ENCODE data around the gene ELFN2. TPM values are rescaled to one million over a fixed set of nuclear protein-coding genes. Genes with fewer than 3 reads are reported as not detected.

ELFN2 gene
- total RNA-seq, 2 donors from 2014 or later = not detected

DNA sequence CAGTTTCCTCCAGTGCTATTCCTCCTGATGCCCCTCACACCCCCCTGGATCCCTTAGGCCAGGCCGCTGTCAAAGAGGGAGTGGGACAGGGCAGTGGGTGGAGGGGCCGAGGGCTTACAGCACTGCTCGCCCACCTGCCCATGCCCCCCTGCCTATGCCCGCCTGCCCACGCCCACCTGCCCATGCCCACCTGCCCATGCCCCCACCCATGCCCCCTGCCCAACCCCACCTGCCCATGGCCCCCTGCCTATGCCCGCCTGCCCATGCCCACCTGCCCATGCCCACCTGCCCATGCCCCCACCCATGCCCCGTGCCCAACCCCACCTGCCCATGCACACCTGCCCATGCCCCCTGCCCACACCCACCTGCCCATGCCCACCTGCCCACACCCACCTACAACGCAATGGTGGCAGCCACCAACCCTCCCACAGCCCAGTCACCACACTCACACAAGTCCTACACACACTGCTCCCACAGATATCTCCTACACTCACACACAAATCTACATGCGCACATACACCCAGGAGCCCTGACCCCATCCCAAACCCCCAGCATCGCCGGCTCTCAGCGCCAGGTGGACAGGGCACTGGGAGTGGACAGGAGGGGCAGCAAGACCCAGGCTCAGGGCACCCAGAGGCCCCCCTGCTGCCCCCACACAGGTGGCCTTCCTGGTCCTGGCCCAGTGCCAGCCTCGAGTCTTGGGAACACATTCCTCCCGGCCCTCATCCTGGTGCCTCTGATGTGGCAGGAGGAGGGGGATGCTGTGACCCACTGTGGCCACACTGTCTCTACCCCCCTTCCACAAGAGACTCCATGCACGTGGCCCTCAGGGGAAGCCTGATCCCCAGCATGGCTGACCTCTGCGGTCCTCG, 83.2 kb downstream of the ELFN2 start:
- TF ChIP-seq, protein P1, sequence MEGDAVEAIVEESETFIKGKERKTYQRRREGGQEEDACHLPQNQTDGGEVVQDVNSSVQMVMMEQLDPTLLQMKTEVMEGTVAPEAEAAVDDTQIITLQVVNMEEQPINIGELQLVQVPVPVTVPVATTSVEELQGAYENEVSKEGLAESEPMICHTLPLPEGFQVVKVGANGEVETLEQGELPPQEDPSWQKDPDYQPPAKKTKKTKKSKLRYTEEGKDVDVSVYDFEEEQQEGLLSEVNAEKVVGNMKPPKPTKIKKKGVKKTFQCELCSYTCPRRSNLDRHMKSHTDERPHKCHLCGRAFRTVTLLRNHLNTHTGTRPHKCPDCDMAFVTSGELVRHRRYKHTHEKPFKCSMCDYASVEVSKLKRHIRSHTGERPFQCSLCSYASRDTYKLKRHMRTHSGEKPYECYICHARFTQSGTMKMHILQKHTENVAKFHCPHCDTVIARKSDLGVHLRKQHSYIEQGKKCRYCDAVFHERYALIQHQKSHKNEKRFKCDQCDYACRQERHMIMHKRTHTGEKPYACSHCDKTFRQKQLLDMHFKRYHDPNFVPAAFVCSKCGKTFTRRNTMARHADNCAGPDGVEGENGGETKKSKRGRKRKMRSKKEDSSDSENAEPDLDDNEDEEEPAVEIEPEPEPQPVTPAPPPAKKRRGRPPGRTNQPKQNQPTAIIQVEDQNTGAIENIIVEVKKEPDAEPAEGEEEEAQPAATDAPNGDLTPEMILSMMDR (IDR thresholded peaks at IDR 0.05) = no peak
- no peak for DNase-seq (ENCODE audit: low spot score)
- H3K27ac ChIP-seq = no peak overlapping the region
- no peaks in the 10 kb centered on the region for H3K27me3 ChIP-seq
- H3K4me1 ChIP-seq = peaks cover 0 to 8% of the 10 kb centered on the region in 2 donors
- no peaks in the 10 kb centered on the region for H3K9me3 ChIP-seq
- no peak overlapping the region for H3K4me3 ChIP-seq
- H3K36me3 ChIP-seq = no peaks in the 10 kb centered on the region

DNA sequence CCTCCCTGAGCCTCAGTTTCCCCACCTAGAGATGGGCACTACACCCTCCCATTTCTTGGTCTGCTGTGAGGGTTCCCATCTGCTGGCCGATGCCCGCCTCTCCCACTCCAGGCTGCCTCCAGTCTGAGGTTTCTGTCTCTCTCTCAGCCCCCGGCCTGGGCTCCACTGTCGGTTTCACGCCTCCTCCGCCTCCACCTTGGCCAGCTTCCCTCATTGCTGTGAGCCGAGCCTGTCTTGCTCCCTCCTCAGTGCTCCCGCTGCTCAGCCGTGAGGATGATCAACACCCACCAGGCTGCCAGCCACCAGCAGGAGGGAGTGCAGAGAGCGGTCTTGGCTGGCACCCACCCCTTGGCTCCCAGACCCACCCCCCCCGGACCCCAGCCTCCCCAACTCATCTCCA, 83.9 kb downstream of the ELFN2 start:
- Histone ChIP-seq H3K4me1 (peaks cover 0 to 8% of the 10 kb centered on the region in 2 donors), H3K27me3 (peaks cover 0 to 4% of the 10 kb centered on the region in 2 donors), H3K27ac (no peak overlapping the region), H3K4me3 (no peak overlapping the region), H3K9me3 (no peaks in the 10 kb centered on the region), H3K36me3 (no peaks in the 10 kb centered on the region)
- DNase-seq (ENCODE audit: low spot score) = no peak
- TF ChIP-seq, protein P1 (IDR thresholded peaks at IDR 0.05) = no peak

DNA sequence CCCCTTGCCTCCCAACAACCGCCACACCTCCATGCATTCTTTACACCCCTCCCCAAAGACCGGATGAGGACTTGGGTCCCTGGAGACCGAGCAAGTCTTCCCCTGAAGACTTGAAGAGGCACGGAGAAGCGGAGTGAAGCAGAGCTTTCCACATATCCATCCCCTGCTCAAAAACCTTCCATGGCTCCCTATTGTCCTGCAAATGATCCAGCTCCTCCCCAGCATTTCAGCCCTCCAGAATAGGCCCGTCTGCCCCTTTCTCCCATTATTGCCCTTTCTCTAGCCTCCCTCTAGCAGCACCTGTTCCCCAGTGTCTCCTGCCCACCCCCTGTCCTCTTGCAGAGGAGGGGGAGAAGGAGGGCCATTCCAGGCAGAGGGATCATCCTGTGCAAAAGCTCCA, 85.2 kb downstream of the ELFN2 start:
- Histone ChIP-seq H3K36me3 (no peaks in the 10 kb centered on the region), H3K27me3 (peaks cover 0 to 4% of the 10 kb centered on the region in 2 donors), H3K9me3 (no peaks in the 10 kb centered on the region), H3K27ac (no peak overlapping the region), H3K4me1 (peaks cover 0 to 8% of the 10 kb centered on the region in 2 donors), H3K4me3 (no peak overlapping the region)
- TF ChIP-seq, protein P1 (IDR thresholded peaks at IDR 0.05) = no peak
- DNase-seq (ENCODE audit: low spot score) = no peak

DNA sequence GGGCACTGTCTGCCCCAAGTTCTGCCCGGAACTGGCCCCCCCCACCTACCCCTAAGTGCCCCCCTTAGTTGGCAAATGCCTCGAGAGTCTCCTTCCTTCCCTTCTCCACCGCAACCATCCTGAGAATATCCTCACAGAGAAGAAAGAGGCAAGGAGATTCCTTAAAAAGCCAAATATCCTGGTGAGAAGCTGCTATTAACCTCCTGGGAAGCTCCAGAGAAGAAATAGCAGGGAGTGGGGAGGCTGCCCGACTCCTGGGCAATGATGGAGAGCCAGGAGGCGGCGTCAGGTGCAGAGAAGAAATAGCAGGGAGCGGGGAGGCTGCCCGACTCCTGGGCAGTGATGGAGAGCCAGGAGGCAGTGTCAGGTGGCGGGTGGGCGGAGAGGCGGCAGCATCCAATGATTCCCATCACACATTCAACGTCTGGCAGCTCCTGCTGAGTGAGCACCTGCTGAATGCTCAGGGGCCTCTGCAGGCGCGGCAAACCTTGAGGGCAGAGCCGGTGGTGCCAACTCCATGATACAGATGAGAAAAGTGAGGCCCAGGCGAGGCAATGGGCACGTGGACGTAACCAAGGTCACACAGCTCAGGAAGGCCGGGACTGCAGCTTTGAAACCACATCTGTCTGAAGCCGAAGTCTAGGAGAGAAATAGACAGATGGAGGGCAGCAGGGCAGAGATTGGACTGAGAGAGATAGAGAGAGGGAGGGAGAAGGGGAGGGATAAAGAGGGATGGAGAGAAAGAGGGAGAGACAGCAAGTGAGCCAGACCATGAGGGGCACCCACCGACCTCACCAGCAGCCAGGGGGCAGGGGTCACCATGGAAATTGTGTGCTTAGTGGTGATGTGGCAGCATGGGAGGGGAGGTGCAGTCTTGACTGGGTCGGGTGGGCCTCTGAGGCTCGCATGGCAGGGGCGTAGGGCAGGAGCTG, 86.7 kb downstream of the ELFN2 start:
- peaks cover 0 to 7% of the 10 kb centered on the region in 2 donors for H3K27me3 ChIP-seq

DNA sequence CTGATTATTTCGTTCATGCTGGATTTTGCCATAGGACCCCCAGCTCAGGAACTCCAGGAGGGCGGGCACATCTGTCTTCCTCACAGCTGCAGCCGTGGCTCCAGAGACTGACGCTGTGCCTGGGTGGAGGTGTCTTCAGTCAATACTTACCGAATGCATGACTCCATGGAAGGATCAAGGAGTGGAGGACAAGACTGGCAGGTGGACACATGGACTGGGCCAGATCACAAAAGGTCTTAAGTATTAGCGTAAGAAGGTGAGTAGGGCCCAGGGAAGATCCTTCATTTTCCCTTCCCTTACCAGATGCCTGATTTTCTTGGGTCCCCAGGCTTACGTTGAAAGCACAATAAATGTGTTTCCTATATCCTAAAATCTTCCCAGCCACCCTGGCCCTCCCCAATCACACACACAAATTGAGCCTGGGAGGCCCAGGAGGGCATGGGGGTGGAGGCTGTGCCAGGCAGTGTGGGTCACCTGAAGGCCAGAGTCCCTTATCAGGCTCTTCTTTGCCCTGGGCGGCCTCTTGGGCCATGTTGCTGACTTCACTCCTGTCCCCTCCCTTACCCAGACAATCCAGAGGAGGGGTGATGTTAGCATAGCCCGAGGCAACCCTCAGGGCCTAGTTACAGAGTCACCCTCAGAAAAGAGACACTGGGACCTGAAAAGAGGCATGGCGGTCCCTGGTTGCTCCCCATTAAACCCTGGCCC, 88.6 kb downstream of the ELFN2 start:
- H3K27ac ChIP-seq = no peak overlapping the region
- peaks cover 0 to 11% of the 10 kb centered on the region in 2 donors for H3K4me1 ChIP-seq
- TF ChIP-seq, protein P1 (IDR thresholded peaks at IDR 0.05) = no peak
- DNase-seq (ENCODE audit: low spot score) = no peak
- peaks cover 14 to 24% of the 10 kb centered on the region in 2 donors for H3K27me3 ChIP-seq
- H3K4me3 ChIP-seq = no peak overlapping the region
- no peaks in the 10 kb centered on the region for H3K36me3 ChIP-seq
- H3K9me3 ChIP-seq = no peaks in the 10 kb centered on the region

More for the DNA sequence above, 86.7 kb downstream of the ELFN2 start:
- Histone ChIP-seq H3K4me1 (no peaks in the 10 kb centered on the region), H3K27ac (no peak overlapping the region), H3K36me3 (no peaks in the 10 kb centered on the region), H3K4me3 (no peak overlapping the region), H3K9me3 (no peaks in the 10 kb centered on the region)
- TF ChIP-seq, protein P1 (IDR thresholded peaks at IDR 0.05) = no peak
- DNase-seq (ENCODE audit: low spot score) = no peak

All from right atrium auricular region (tissue), 2 donors.